HEK293 (cell line): ENCODE results near the gene TSHR.
"Not testable (repeated sequence)": the region's sequence is repeated elsewhere in the genome, so short reads cannot be mapped to it uniquely, and the experiment has no call there.

Experiments
- CTCF ChIA-PET: fragments of 350-600 bp; formaldehyde crosslinking; extraction: SDS; loops from one replicate; lab custom pipeline; 2021; ENCODE audit warnings: antibody characterized with exemption; lab: Yijun Ruan, JAX
- POLR2A ChIA-PET: fragments of 300-600 bp; formaldehyde crosslinking; extraction: SDS; loops from one replicate; lab custom pipeline; 2020; ENCODE audit warnings: antibody characterized with exemption, inconsistent platforms; lab: Yijun Ruan, JAX
- H3K27ac ChIP-seq: fragments of 200-500 bp; sonication (Bioruptor generic); 2 replicates; pipeline ENCODE4 v1.5.1; 2014; ENCODE audit warnings: low read depth, low read length, control low read depth, inconsistent platforms; ENCODE audit errors: extremely low read depth
- H3K36me3 ChIP-seq, 2 experiments: fragments of 200-500 bp in 1 of 2; sonication (Bioruptor generic) in 1 of 2; 1 replicate in 1 of 2; 2 replicates in 1 of 2; pipeline ENCODE4 v1.5.1; 2014 to 2017; ENCODE audit warnings: inconsistent platforms in 2 of 2, low read length in 2 of 2; ENCODE audit not compliant: control insufficient read depth in 2 of 2, insufficient read depth in 1 of 2
- H3K4me1 ChIP-seq: fragments of 200-500 bp; sonication (Bioruptor generic); 2 replicates; pipeline ENCODE4 v1.5.1; 2014; ENCODE audit warnings: mild to moderate bottlenecking, low read length, inconsistent platforms; ENCODE audit not compliant: control insufficient read depth, insufficient read depth
- H3K4me3 ChIP-seq: 2 replicates; pipeline ENCODE4 v1.5.1; 2011; ENCODE audit warnings: low read depth, mild to moderate bottlenecking, control low read depth, low read length, moderate library complexity
- H3K9me3 ChIP-seq: fragments of 200-500 bp; sonication (Bioruptor generic); 2 replicates; pipeline ENCODE4 v1.5.1; 2014; ENCODE audit warnings: low read depth, low read length, inconsistent platforms; ENCODE audit not compliant: control insufficient read depth, insufficient read depth
- CTCF ChIP-seq: fragments of 450-650 bp; formaldehyde crosslinking; IDR thresholded peaks from 2 replicates; pipeline ENCODE4 v1.5.1; 2016; ENCODE audit warnings: missing biosample characterization, missing genetic modification characterization
- EGR2 ChIP-seq: fragments of 450-650 bp; formaldehyde crosslinking; IDR thresholded peaks from 2 replicates; pipeline ENCODE4 v1.5.1; 2016; ENCODE audit warnings: low read depth, missing biosample characterization, missing genetic modification characterization
- HOXC10 ChIP-seq: sonication (generic); formaldehyde crosslinking; IDR thresholded peaks from 2 replicates; pipeline ENCODE4 v1.8.1; 2023; ENCODE audit warnings: mild to moderate bottlenecking, missing genetic modification reagents
- KLF9 ChIP-seq: fragments of 450-650 bp; formaldehyde crosslinking; IDR thresholded peaks from 2 replicates; pipeline ENCODE4 v1.5.1; 2016; ENCODE audit warnings: missing biosample characterization, missing genetic modification characterization, low read depth
- MEIS1 ChIP-seq: sonication (generic); formaldehyde crosslinking; IDR thresholded peaks from 2 replicates; pipeline ENCODE4 v1.8.1; 2022; ENCODE audit warnings: missing genetic modification reagents, mild to moderate bottlenecking, borderline replicate concordance
- REPIN1 ChIP-seq: fragments of 450-650 bp; formaldehyde crosslinking; IDR thresholded peaks from 2 replicates; pipeline ENCODE4 v1.5.1; 2017; ENCODE audit warnings: missing biosample characterization, missing genetic modification characterization, low read depth
- SP2 ChIP-seq: fragments of 450-650 bp; formaldehyde crosslinking; IDR thresholded peaks from 2 replicates; pipeline ENCODE4 v1.5.1; 2016; ENCODE audit warnings: missing biosample characterization, missing genetic modification characterization
- ZBTB17 ChIP-seq: fragments of 450-650 bp; formaldehyde crosslinking; IDR thresholded peaks from 2 replicates; pipeline ENCODE4 v1.5.1; 2016; ENCODE audit warnings: missing biosample characterization, missing genetic modification characterization
- ZBTB44 ChIP-seq: fragments of 450-650 bp; IDR thresholded peaks from 2 replicates; pipeline ENCODE4 v1.5.1; 2018; ENCODE audit warnings: missing biosample characterization, mild to moderate bottlenecking, missing genetic modification characterization
- ZNF184 ChIP-seq: fragments of 450-650 bp; IDR thresholded peaks from 2 replicates; pipeline ENCODE4 v1.5.1; 2018; ENCODE audit warnings: missing biosample characterization, mild to moderate bottlenecking, missing genetic modification characterization
- ZNF214 ChIP-seq: fragments of 450-650 bp; formaldehyde crosslinking; IDR thresholded peaks from 2 replicates; pipeline ENCODE4 v1.5.1; 2017; ENCODE audit warnings: missing biosample characterization, mild to moderate bottlenecking, missing genetic modification characterization, borderline replicate concordance
- ZNF248 ChIP-seq: fragments of 450-650 bp; formaldehyde crosslinking; IDR thresholded peaks from 2 replicates; pipeline ENCODE4 v1.5.1; 2017; ENCODE audit warnings: missing biosample characterization, missing genetic modification characterization
- ZNF274 ChIP-seq, 2 experiments: fragments of 200-500 bp in 1 of 2; fragments of 450-650 bp in 1 of 2; sonication (Bioruptor generic) in 1 of 2; formaldehyde crosslinking in 1 of 2; IDR thresholded peaks; 2 replicates each; pipeline versions ENCODE4 v1.5.1 to v1.6.1; 2014 to 2016; ENCODE audit warnings: borderline replicate concordance in 1 of 2, inconsistent platforms in 1 of 2, low read length in 1 of 2, missing biosample characterization in 1 of 2, missing genetic modification characterization in 1 of 2
- ZNF324 ChIP-seq: fragments of 450-650 bp; formaldehyde crosslinking; IDR thresholded peaks from 2 replicates; pipeline ENCODE4 v1.5.1; 2016; ENCODE audit warnings: missing biosample characterization, missing genetic modification characterization
- ZNF398 ChIP-seq: fragments of 450-650 bp; formaldehyde crosslinking; IDR thresholded peaks from 2 replicates; pipeline ENCODE4 v1.5.1; 2017; ENCODE audit warnings: missing biosample characterization, missing genetic modification characterization
- ZNF513 ChIP-seq: fragments of 450-650 bp; IDR thresholded peaks from 2 replicates; pipeline ENCODE4 v1.5.1; 2018; ENCODE audit warnings: missing biosample characterization, missing genetic modification characterization
- ZNF514 ChIP-seq: fragments of 450-650 bp; formaldehyde crosslinking; IDR thresholded peaks from 2 replicates; pipeline ENCODE4 v1.5.1; 2016; ENCODE audit warnings: missing biosample characterization, missing genetic modification characterization
- ZNF529 ChIP-seq: fragments of 450-650 bp; formaldehyde crosslinking; IDR thresholded peaks from 2 replicates; pipeline ENCODE4 v1.5.1; 2017; ENCODE audit warnings: missing genetic modification characterization, missing biosample characterization; ENCODE audit not compliant: insufficient replicate concordance
- ZNF596 ChIP-seq: fragments of 450-650 bp; IDR thresholded peaks from 2 replicates; pipeline ENCODE4 v1.5.0; 2018; ENCODE audit warnings: missing biosample characterization, mild to moderate bottlenecking, missing genetic modification characterization, moderate library complexity
- ZSCAN18 ChIP-seq: fragments of 450-650 bp; formaldehyde crosslinking; IDR thresholded peaks from 2 replicates; pipeline ENCODE4 v1.5.1; 2016; ENCODE audit warnings: missing biosample characterization, missing genetic modification characterization

Gene TSHR

GRCh38 chr14:81018684-81019083 is 63.3 kb downstream of the TSHR start:
- ChIA-PET POLR2A (no interaction called here), CTCF (no interaction called here)
- Histone ChIP-seq H3K36me3 (no peaks in the 10 kb centered on the region), H3K27ac (no peak overlapping the region), H3K4me3 (no peak overlapping the region), H3K4me1 (no peaks in the 10 kb centered on the region), H3K9me3 (no peaks in the 10 kb centered on the region)
- TF ChIP-seq SP2 (tag by site-specific recombination), result no peak
- no peak for TF ChIP-seq EGR2 (tag by site-specific recombination)
- TF ChIP-seq ZBTB44 (tag by site-specific recombination), result no peak
- TF ChIP-seq ZNF398 (tag by site-specific recombination), result no peak
- TF ChIP-seq ZNF324, result no peak

GRCh38 chr14:81019113-81019512 is 63.7 kb downstream of the TSHR start:
- CTCF ChIA-PET, H3K27ac ChIP-seq, H3K9me3 ChIP-seq, H3K4me1 ChIP-seq, POLR2A ChIA-PET, H3K4me3 ChIP-seq, H3K36me3 ChIP-seq: not testable (repeated sequence)

- H3K9me3 ChIP-seq, result no peaks in the 10 kb centered on the region
- CTCF ChIA-PET, result no interaction called here
These were observed 67.8 kb downstream of the TSHR start for GRCh38 chr14:81023095-81023710.

GRCh38 chr14:81028461-81028860 is 73.0 kb downstream of the TSHR start:
- Histone ChIP-seq H3K4me3 (no peak overlapping the region), H3K36me3 (no peaks in the 10 kb centered on the region), H3K27ac (no peak overlapping the region), H3K4me1 (no peaks in the 10 kb centered on the region), H3K9me3 (no peaks in the 10 kb centered on the region)
- POLR2A ChIA-PET, result no interaction called here
- CTCF ChIA-PET, result no interaction called here
- TF ChIP-seq ZSCAN18 (tag by site-specific recombination) (no peak), ZNF513 (tag by site-specific recombination) (no peak), ZNF514 (tag by site-specific recombination) (no peak), HOXC10 (CRISPR knock-in tag) (no peak), ZNF529 (no peak), REPIN1 (tag by site-specific recombination) (no peak), ZNF274 (IDR thresholded peaks at IDR 0.05; ENCODE audit: low read length) (no peak), ZNF274 (tag by site-specific recombination; IDR thresholded peaks at IDR 0.05; ENCODE audit: borderline replicate concordance) (no peak), CTCF (tag by site-specific recombination) (no peak), ZBTB17 (no peak), EGR2 (tag by site-specific recombination) (no peak), ZNF184 (tag by site-specific recombination) (no peak), KLF9 (no peak), ZNF214 (tag by site-specific recombination) (no peak), ZNF596 (tag by site-specific recombination) (no peak)

More at GRCh38 chr14:81023095-81023710, 67.8 kb downstream of the TSHR start:
- H3K4me1 ChIP-seq, result no peaks in the 10 kb centered on the region
- no peaks in the 10 kb centered on the region for H3K36me3 ChIP-seq
- no peak overlapping the region for H3K4me3 ChIP-seq
- TF ChIP-seq ZNF248 (tag by site-specific recombination), result no peak
- no peak for TF ChIP-seq MEIS1 (CRISPR knock-in tag)
- POLR2A ChIA-PET, result no interaction called here
- no peak overlapping the region for H3K27ac ChIP-seq
